Activated gamma-delta T cell treated with anti-CD3 and anti-CD28 coated beads, Interleukin-2, amount 50 U/mL, for 16 hours (primary cell): ENCODE data around the gene TBC1D9B.
"Not testable (repeated sequence)": the region's sequence is repeated elsewhere in the genome, so short reads cannot be mapped to it uniquely, and the experiment has no call there.

Experiments used
- DNase-seq: peaks from one replicate; pipeline ENCODE4 v3.0.0-alpha.2; 2020; ENCODE audit warnings: low read depth

Gene TBC1D9B

GRCh38 chr5:179885491-179886090, 22.1 kb downstream of the TBC1D9B start:
- no peak for DNase-seq

GRCh38 chr5:179883163-179883562, 24.5 kb downstream of the TBC1D9B start:
- DNase-seq, result no peak

- no peak for DNase-seq
Observed at GRCh38 chr5:179882338-179882737, 25.4 kb downstream of the TBC1D9B start.

GRCh38 chr5:179880848-179881590, 26.7 kb downstream of the TBC1D9B start:
- DNase-seq, result no peak

- no peak for DNase-seq
Observed at GRCh38 chr5:179880066-179880650, 27.5 kb downstream of the TBC1D9B start.

- DNase-seq, result no peak
Observed at GRCh38 chr5:179879690-179880010, 28.0 kb downstream of the TBC1D9B start.

GRCh38 chr5:179879003-179879689, 28.6 kb downstream of the TBC1D9B start:
- no peak for DNase-seq

- DNase-seq, result no peak
Observed at GRCh38 chr5:179878222-179879002, 29.3 kb downstream of the TBC1D9B start.

GRCh38 chr5:179876610-179876952, 31.1 kb downstream of the TBC1D9B start:
- no peak for DNase-seq

- no peak for DNase-seq
Observed at GRCh38 chr5:179875741-179876609, 31.7 kb downstream of the TBC1D9B start.

GRCh38 chr5:179874536-179875292, 33.0 kb downstream of the TBC1D9B start:
- DNase-seq, result no peak

- no peak for DNase-seq
Observed at GRCh38 chr5:179874136-179874535, 33.6 kb downstream of the TBC1D9B start.

GRCh38 chr5:179873588-179874110, 34.0 kb downstream of the TBC1D9B start:
- DNase-seq, result no peak

- no peak for DNase-seq
Observed at GRCh38 chr5:179872828-179873575, 34.7 kb downstream of the TBC1D9B start.

GRCh38 chr5:179872055-179872827, 35.5 kb downstream of the TBC1D9B start:
- no peak for DNase-seq

GRCh38 chr5:179871533-179871932, 36.2 kb downstream of the TBC1D9B start:
- not testable (repeated sequence) for DNase-seq

GRCh38 chr5:179870952-179871351, 36.7 kb downstream of the TBC1D9B start:
- no peak for DNase-seq

GRCh38 chr5:179870403-179870903, 37.2 kb downstream of the TBC1D9B start:
- no peak for DNase-seq
